GM21515 (cell line): ENCODE measurements around the gene CA11.

Experiments used
- ATAC-seq: cut with Tn5 transposase; IDR thresholded peaks from one replicate; pipeline ENCODE4 v1.9.1; 2021; ENCODE audit not compliant: unreplicated experiment

The CA11 gene

GRCh38 chr19:48614436-48615230 lies 31.4 kb downstream of the CA11 start, which contains the start of gene FAM83E:
FAM83E (minus strand) TSS chr19:48615076; CDS start chr19:48613372, 1,704 bp downstream.
- ATAC-seq = no peak

- no peak for ATAC-seq
Measured at GRCh38 chr19:48613852-48614435, 32.0 kb downstream of the CA11 start.

GRCh38 chr19:48613024-48613851 lies 32.7 kb downstream of the CA11 start:
- ATAC-seq = no peak

- ATAC-seq = no peak
Measured at GRCh38 chr19:48611872-48612271, 34.1 kb downstream of the CA11 start.

GRCh38 chr19:48609571-48610108 lies 36.3 kb downstream of the CA11 start:
- ATAC-seq = no peak

- no peak for ATAC-seq
Measured at GRCh38 chr19:48608798-48609263, 37.2 kb downstream of the CA11 start.

GRCh38 chr19:48607359-48607755 lies 38.6 kb downstream of the CA11 start:
- ATAC-seq = no peak

- no peak for ATAC-seq
Measured at GRCh38 chr19:48606463-48607358, 39.3 kb downstream of the CA11 start, which contains the start of gene SPACA4. SPACA4 (plus strand) TSS chr19:48606742; CDS start chr19:48606979, 237 bp downstream.

GRCh38 chr19:48603850-48604249 lies 42.1 kb downstream of the CA11 start:
- ATAC-seq = no peak

- no peak for ATAC-seq
Measured at GRCh38 chr19:48603449-48603848, 42.5 kb downstream of the CA11 start.

- no peak for ATAC-seq
Measured at GRCh38 chr19:48603001-48603400, 43.0 kb downstream of the CA11 start.

- ATAC-seq = no peak
Measured at GRCh38 chr19:48600679-48601417, 45.1 kb downstream of the CA11 start.

GRCh38 chr19:48598996-48599700 lies 46.8 kb downstream of the CA11 start:
- ATAC-seq = no peak

- ATAC-seq = no peak
Measured at GRCh38 chr19:48596679-48597465, 49.1 kb downstream of the CA11 start.

GRCh38 chr19:48596237-48596636 lies 49.8 kb downstream of the CA11 start:
- ATAC-seq = no peak

GRCh38 chr19:48595833-48596232 lies 50.2 kb downstream of the CA11 start:
- no peak for ATAC-seq

- no peak for ATAC-seq
Measured at GRCh38 chr19:48595171-48595570, 50.8 kb downstream of the CA11 start.

GRCh38 chr19:48591021-48591420 lies 55.0 kb downstream of the CA11 start:
- ATAC-seq = no peak
